ENCODE data around the gene APOL3. TPM values are rescaled to one million over a fixed set of nuclear protein-coding genes. Genes with fewer than 3 reads are reported as not detected.

The APOL3 gene
- total RNA-seq, 1 experiment from 2014 or later = 0.44 TPM

DNA sequence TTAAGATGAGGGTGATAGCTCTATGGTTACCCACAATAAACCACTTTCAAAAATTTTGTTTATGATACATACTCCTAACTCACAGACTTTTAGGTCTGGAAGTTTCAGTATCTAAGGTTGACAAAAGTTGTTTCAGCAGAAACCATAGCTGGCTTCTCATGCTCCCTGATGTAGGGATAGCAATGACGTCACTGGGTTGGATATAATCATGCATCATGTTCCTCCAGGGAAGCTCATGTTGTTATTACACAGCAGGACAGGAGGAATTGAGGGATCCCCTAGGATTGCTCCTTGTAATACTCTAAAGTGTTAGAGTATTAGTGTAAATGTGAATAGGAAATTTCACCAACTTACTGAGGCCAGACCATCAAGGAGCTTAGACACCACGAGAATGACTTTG lies 23.6 kb downstream of the APOL3 start:
- ChIA-PET CTCF (interaction anchor here (0.6 to 2.2 kb wide), 3 partner anchors 12 to 555 kb away, joined by 3 to 16 read pairs (median 3); no protein-coding TSS in a partner anchor), POLR2A (interaction anchor here (0.7 to 1.1 kb wide), 2 partner anchors 11 to 165 kb away, joined by 3 read pairs; no protein-coding TSS in a partner anchor)
- no peak for DNase-seq (ENCODE audit: unreplicated experiment)
- no peak overlapping the region for H3K27ac Mint-ChIP-seq (ENCODE audit: low read depth, unreplicated experiment)
- H3K4me1 Mint-ChIP-seq (ENCODE audit: insufficient read depth, unreplicated experiment) = no peaks in the 10 kb centered on the region
- intact Hi-C loops (cut with micrococcal nuclease) = no loop called here
- no peak overlapping the region for H3K4me3 Mint-ChIP-seq (ENCODE audit: unreplicated experiment)
- peaks cover 36% of the 10 kb centered on the region for H3K27me3 Mint-ChIP-seq (ENCODE audit: insufficient read depth, unreplicated experiment)
- BruUV-seq (replicated peaks) = no TSS peak
- no peaks in the 10 kb centered on the region for H3K36me3 Mint-ChIP-seq (ENCODE audit: insufficient read depth, unreplicated experiment)
- TF ChIP-seq, protein P1, sequence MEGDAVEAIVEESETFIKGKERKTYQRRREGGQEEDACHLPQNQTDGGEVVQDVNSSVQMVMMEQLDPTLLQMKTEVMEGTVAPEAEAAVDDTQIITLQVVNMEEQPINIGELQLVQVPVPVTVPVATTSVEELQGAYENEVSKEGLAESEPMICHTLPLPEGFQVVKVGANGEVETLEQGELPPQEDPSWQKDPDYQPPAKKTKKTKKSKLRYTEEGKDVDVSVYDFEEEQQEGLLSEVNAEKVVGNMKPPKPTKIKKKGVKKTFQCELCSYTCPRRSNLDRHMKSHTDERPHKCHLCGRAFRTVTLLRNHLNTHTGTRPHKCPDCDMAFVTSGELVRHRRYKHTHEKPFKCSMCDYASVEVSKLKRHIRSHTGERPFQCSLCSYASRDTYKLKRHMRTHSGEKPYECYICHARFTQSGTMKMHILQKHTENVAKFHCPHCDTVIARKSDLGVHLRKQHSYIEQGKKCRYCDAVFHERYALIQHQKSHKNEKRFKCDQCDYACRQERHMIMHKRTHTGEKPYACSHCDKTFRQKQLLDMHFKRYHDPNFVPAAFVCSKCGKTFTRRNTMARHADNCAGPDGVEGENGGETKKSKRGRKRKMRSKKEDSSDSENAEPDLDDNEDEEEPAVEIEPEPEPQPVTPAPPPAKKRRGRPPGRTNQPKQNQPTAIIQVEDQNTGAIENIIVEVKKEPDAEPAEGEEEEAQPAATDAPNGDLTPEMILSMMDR (IDR thresholded peaks at IDR 0.05; ENCODE audit: unreplicated experiment) = no peak
- no peaks in the 10 kb centered on the region for H3K9me3 Mint-ChIP-seq (ENCODE audit: unreplicated experiment)

DNA sequence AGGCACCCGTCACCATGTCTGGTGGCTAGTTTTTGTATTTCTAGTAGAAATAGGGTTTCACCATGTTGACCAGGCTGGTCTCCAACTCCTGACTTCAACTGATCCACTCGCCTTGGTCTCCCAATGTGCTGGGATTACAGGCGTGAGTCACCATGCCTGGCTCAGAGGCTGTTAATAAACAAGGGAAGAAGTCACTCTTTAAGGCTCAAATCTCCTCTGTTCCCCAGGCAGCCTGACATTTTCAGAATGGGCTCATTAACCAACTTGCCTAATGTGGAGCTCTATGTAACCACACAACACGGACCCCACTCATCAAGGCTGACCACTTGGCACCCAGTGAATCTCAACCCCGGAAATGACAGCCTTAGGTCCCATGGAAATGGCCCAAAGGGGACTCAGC lies 24.1 kb downstream of the APOL3 start:
- no peak overlapping the region for H3K27ac Mint-ChIP-seq (ENCODE audit: low read depth, unreplicated experiment)
- no peaks in the 10 kb centered on the region for H3K4me1 Mint-ChIP-seq (ENCODE audit: insufficient read depth, unreplicated experiment)
- peak; percentile 30 for DNase-seq (ENCODE audit: unreplicated experiment)
- BruUV-seq (replicated peaks) = no TSS peak
- ChIA-PET CTCF (interaction anchor here (0.5 to 2.2 kb wide), 3 partner anchors 11 to 554 kb away, joined by 3 to 16 read pairs (median 5); no protein-coding TSS in a partner anchor), POLR2A (interaction anchor here (0.7 to 1.1 kb wide), 2 partner anchors 11 to 165 kb away, joined by 3 read pairs; no protein-coding TSS in a partner anchor)
- TF ChIP-seq, protein P1 (IDR thresholded peaks at IDR 0.05; ENCODE audit: unreplicated experiment) = no peak
- H3K4me3 Mint-ChIP-seq (ENCODE audit: unreplicated experiment) = no peak overlapping the region
- peaks cover 36% of the 10 kb centered on the region for H3K27me3 Mint-ChIP-seq (ENCODE audit: insufficient read depth, unreplicated experiment)
- no peaks in the 10 kb centered on the region for H3K9me3 Mint-ChIP-seq (ENCODE audit: unreplicated experiment)
- no peaks in the 10 kb centered on the region for H3K36me3 Mint-ChIP-seq (ENCODE audit: insufficient read depth, unreplicated experiment)
- intact Hi-C loops (cut with micrococcal nuclease) = no loop called here

- POLR2A ChIA-PET = interaction anchor here (0.6 kb wide), 1 partner anchor 222 kb away, joined by 3 read pairs; no protein-coding TSS in a partner anchor
- H3K4me1 Mint-ChIP-seq (ENCODE audit: insufficient read depth, unreplicated experiment) = no peaks in the 10 kb centered on the region
- peaks cover 36% of the 10 kb centered on the region for H3K27me3 Mint-ChIP-seq (ENCODE audit: insufficient read depth, unreplicated experiment)
- no peaks in the 10 kb centered on the region for H3K9me3 Mint-ChIP-seq (ENCODE audit: unreplicated experiment)
- intact Hi-C loops (cut with micrococcal nuclease) = no loop called here
- BruUV-seq (replicated peaks) = no TSS peak
- H3K27ac Mint-ChIP-seq (ENCODE audit: low read depth, unreplicated experiment) = no peak overlapping the region
- no peak overlapping the region for H3K4me3 Mint-ChIP-seq (ENCODE audit: unreplicated experiment)
- DNase-seq (ENCODE audit: unreplicated experiment) = no peak
- CTCF ChIA-PET = interaction anchor here (0.6 to 2.2 kb wide), 5 partner anchors 10 to 276 kb away, joined by 3 to 16 read pairs (median 4); no protein-coding TSS in a partner anchor
- no peaks in the 10 kb centered on the region for H3K36me3 Mint-ChIP-seq (ENCODE audit: insufficient read depth, unreplicated experiment)
- TF ChIP-seq, protein P1 (IDR thresholded peaks at IDR 0.05; ENCODE audit: unreplicated experiment) = no peak
These were observed 25.1 kb downstream of the APOL3 start for GRCh38 chr22:36135306-36135980.

DNA sequence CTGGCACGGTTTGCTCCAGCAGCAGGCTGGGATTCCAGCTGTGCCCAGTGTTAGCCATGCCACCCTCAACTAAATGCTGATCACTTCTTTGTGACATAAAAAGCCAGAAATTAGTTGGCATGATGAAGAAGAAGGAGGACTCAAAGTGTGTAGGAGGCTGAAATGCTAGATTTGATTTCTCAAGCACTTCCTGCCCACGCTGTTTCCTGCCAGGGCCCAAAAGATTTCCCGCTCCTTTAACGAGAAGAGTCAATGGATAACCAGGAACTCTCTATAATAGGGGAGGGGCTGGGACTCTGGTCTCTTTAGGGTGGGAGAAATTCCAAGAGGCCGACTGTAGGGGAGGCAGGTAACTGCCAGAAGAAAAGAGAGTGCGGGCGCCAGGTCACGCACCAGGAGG lies 26.4 kb downstream of the APOL3 start:
- no peak for DNase-seq (ENCODE audit: unreplicated experiment)
- peaks cover 47% of the 10 kb centered on the region for H3K27me3 Mint-ChIP-seq (ENCODE audit: insufficient read depth, unreplicated experiment)
- H3K4me3 Mint-ChIP-seq (ENCODE audit: unreplicated experiment) = no peak overlapping the region
- no peaks in the 10 kb centered on the region for H3K4me1 Mint-ChIP-seq (ENCODE audit: insufficient read depth, unreplicated experiment)
- no peaks in the 10 kb centered on the region for H3K9me3 Mint-ChIP-seq (ENCODE audit: unreplicated experiment)
- no TSS peak for BruUV-seq (replicated peaks)
- TF ChIP-seq, protein P1 (IDR thresholded peaks at IDR 0.05; ENCODE audit: unreplicated experiment) = no peak
- ChIA-PET CTCF (interaction anchor here (1.2 kb wide), 1 partner anchor 203 kb away, joined by 3 read pairs; no protein-coding TSS in a partner anchor), POLR2A (no interaction called here)
- no peaks in the 10 kb centered on the region for H3K36me3 Mint-ChIP-seq (ENCODE audit: insufficient read depth, unreplicated experiment)
- H3K27ac Mint-ChIP-seq (ENCODE audit: low read depth, unreplicated experiment) = no peak overlapping the region
- intact Hi-C loops (cut with micrococcal nuclease) = no loop called here

Measured in MCF 10A (cell line).